NK-92 (cell line): ENCODE data around the gene ASF1B.

Experiments used
- DNase-seq: peaks from one replicate; lab custom pipeline; 2025; ENCODE audit not compliant: unreplicated experiment; lab: John Stamatoyannopoulos, UW

ASF1B gene

GRCh38 chr19:14088634-14089411 is 47.6 kb downstream of the ASF1B start:
- no peak for DNase-seq

GRCh38 chr19:14086098-14086497 is 50.3 kb downstream of the ASF1B start:
- no peak for DNase-seq

GRCh38 chr19:14085309-14085995 is 50.9 kb downstream of the ASF1B start, which contains the start of gene C19orf67:
Gene C19orf67, minus strand, starts transcription at chr19:14085783. Its CDS starts 156 bp downstream, at chr19:14085627.
- no peak for DNase-seq

- no peak for DNase-seq
Observed at GRCh38 chr19:14082675-14082960, 53.8 kb downstream of the ASF1B start.

- no peak for DNase-seq
Observed at GRCh38 chr19:14081797-14082674, 54.4 kb downstream of the ASF1B start.

GRCh38 chr19:14080887-14081796 is 55.2 kb downstream of the ASF1B start:
- peak; percentile 95 for DNase-seq

GRCh38 chr19:14078411-14078810 is 58.0 kb downstream of the ASF1B start:
- DNase-seq = no peak

GRCh38 chr19:14073925-14074838 is 62.2 kb downstream of the ASF1B start:
- no peak for DNase-seq

GRCh38 chr19:14073261-14073924 is 63.0 kb downstream of the ASF1B start:
- DNase-seq = no peak

- no peak for DNase-seq
Observed at GRCh38 chr19:14072535-14073260, 63.7 kb downstream of the ASF1B start, which contains the start of gene MISP3. Gene MISP3, plus strand, starts transcription at chr19:14072786. Its CDS starts 524 bp downstream, at chr19:14073310.

GRCh38 chr19:14070268-14071050 is 65.9 kb downstream of the ASF1B start:
- no peak for DNase-seq
